HepG2 (cell line): Measurements from ENCODE around the gene CDK10. TPM values are rescaled to one million over a fixed set of nuclear protein-coding genes. Genes with fewer than 3 reads are reported as not detected.

ENCODE experiments used
- FOXK1 ChIP-seq: sonication (generic); formaldehyde crosslinking; IDR thresholded peaks from 2 replicates; pipeline ENCODE4 v1.4.0; 2020; ENCODE audit warnings: low read depth, missing genetic modification reagents, borderline replicate concordance
- IKZF4 ChIP-seq: sonication (generic); formaldehyde crosslinking; IDR thresholded peaks from 2 replicates; pipeline ENCODE4 v1.5.1; 2020; ENCODE audit warnings: borderline replicate concordance, mild to moderate bottlenecking, low read depth, missing genetic modification reagents; ENCODE audit errors: not compliant biosample characterization
- ISL2 ChIP-seq: sonication (generic); formaldehyde crosslinking; IDR thresholded peaks from 2 replicates; pipeline ENCODE4 v1.5.0; 2020; ENCODE audit warnings: missing genetic modification reagents
- POLR2A ChIP-seq, 2 experiments: IDR thresholded peaks; 2 replicates each; pipeline ENCODE4 v1.6.1; 2011; ENCODE audit warnings: low read depth in 2 of 2, low read length in 2 of 2, mild to moderate bottlenecking in 1 of 2, moderate library complexity in 1 of 2; ENCODE audit not compliant: insufficient read depth in 1 of 2
- PRDM15 ChIP-seq: sonication (generic); formaldehyde crosslinking; IDR thresholded peaks from 2 replicates; pipeline ENCODE4 v1.4.0; 2020; ENCODE audit warnings: missing genetic modification reagents
- RXRA ChIP-seq: sonication (generic); formaldehyde crosslinking; IDR thresholded peaks from 2 replicates; pipeline ENCODE4 v1.5.1; 2020; ENCODE audit warnings: missing genetic modification reagents
- SIN3B ChIP-seq: fragments of 150-350 bp; IDR thresholded peaks from 2 replicates; pipeline ENCODE4 v1.6.1; 2014; ENCODE audit warnings: low read length
- ZBTB33 ChIP-seq: sonication (generic); formaldehyde crosslinking; IDR thresholded peaks from 2 replicates; pipeline ENCODE4 v1.4.0; 2020; ENCODE audit warnings: missing genetic modification reagents
- ZFX ChIP-seq: sonication (generic); formaldehyde crosslinking; IDR thresholded peaks from 2 replicates; pipeline ENCODE4 v1.4.0; 2020; ENCODE audit warnings: mild to moderate bottlenecking, low read depth, missing genetic modification reagents, moderate library complexity
- ZNF354B ChIP-seq: sonication (generic); formaldehyde crosslinking; IDR thresholded peaks from 2 replicates; pipeline ENCODE4 v1.8.0; 2022; ENCODE audit warnings: mild to moderate bottlenecking, missing genetic modification reagents
- ZNF550 ChIP-seq: sonication (generic); formaldehyde crosslinking; IDR thresholded peaks from 2 replicates; pipeline ENCODE4 v1.4.0; 2020; ENCODE audit warnings: mild to moderate bottlenecking, missing genetic modification reagents, borderline replicate concordance
- ZNF652 ChIP-seq: IDR thresholded peaks from 2 replicates; pipeline ENCODE4 v1.6.1; 2016; ENCODE audit warnings: low read depth, borderline replicate concordance
- ZNF678 ChIP-seq: sonication (generic); formaldehyde crosslinking; IDR thresholded peaks from 2 replicates; pipeline ENCODE4 v1.4.0; 2020; ENCODE audit warnings: mild to moderate bottlenecking, missing genetic modification reagents
- ZNF790 ChIP-seq: sonication (generic); formaldehyde crosslinking; IDR thresholded peaks from 2 replicates; pipeline ENCODE4 v1.8.0; 2022; ENCODE audit warnings: missing genetic modification reagents, mild to moderate bottlenecking, borderline replicate concordance
- ZNF816 ChIP-seq: sonication (generic); formaldehyde crosslinking; IDR thresholded peaks from 2 replicates; pipeline ENCODE4 v1.8.0; 2022; ENCODE audit warnings: missing genetic modification reagents, mild to moderate bottlenecking, borderline replicate concordance
- polyA plus RNA-seq, 8 experiments: library from polyadenylated mRNA; depleted of rRNA in 3 of 8; stranded (reverse) in 7 of 8; unstranded in 1 of 8; fragments of >200 nt; fragmentation: Illumina TruSeq in 4 of 8; extraction: Trizol in 4 of 8; gene quantifications; 2 replicates each; pipeline versions ENCODE4 v1.2.1 to v1.2.3, GENCODE V29; 2011 to 2016; ENCODE audit warnings: low read depth in 4 of 8, missing spikeins in 1 of 8, mixed read lengths in 1 of 8; ENCODE audit not compliant: insufficient read depth in 1 of 8
- total RNA-seq, 5 experiments: library from RNA; depleted of rRNA; stranded (reverse); fragments of >200 nt; fragmentation: Illumina TruSeq; extraction: Trizol; gene quantifications; 2 replicates each; pipeline ENCODE4 v1.2.3, GENCODE V29; 2016; ENCODE audit warnings: low read depth in 1 of 5
- TF ChIP-seq, protein P1 (sequence below): sonication (generic); formaldehyde crosslinking; IDR thresholded peaks from 2 replicates; pipeline ENCODE4 v1.5.1; 2020; ENCODE audit warnings: missing genetic modification reagents, mild to moderate bottlenecking, borderline replicate concordance
- TF ChIP-seq, protein P2 (sequence below): sonication (generic); formaldehyde crosslinking; IDR thresholded peaks from 2 replicates; pipeline ENCODE4 v1.5.0; 2020; ENCODE audit warnings: missing genetic modification reagents
- TF ChIP-seq, protein P3 (sequence below): sonication (generic); formaldehyde crosslinking; IDR thresholded peaks from 2 replicates; pipeline ENCODE4 v1.5.1; 2020; ENCODE audit warnings: mild to moderate bottlenecking, missing genetic modification reagents

The CDK10 gene
- total and polyA plus RNA-seq, 2 of the 13 experiments (the other 11 are each of a cell fraction or from before 2014, with no cell fraction given): 2.5 to 3.9 TPM

GRCh38 chr16:89657442-89658220 lies 28.9 kb upstream of the CDK10 start, which contains the start of the genes CHMP1A and SPATA33 (continued):
- TF ChIP-seq, protein P1, sequence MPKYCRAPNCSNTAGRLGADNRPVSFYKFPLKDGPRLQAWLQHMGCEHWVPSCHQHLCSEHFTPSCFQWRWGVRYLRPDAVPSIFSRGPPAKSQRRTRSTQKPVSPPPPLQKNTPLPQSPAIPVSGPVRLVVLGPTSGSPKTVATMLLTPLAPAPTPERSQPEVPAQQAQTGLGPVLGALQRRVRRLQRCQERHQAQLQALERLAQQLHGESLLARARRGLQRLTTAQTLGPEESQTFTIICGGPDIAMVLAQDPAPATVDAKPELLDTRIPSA (CRISPR knock-in tag): peak; percentile 40; the same call in 1 of the 2 replicates
- no peak for TF ChIP-seq ZNF354B (CRISPR knock-in tag)
- TF ChIP-seq ZBTB33 (CRISPR knock-in tag): 0 out of 2 replicates have a peak, but pooled peaks have one; percentile 33
- TF ChIP-seq PRDM15 (CRISPR knock-in tag): peak; percentile 33; the same call in 1 of the 2 replicates
- peak; percentile 90 for TF ChIP-seq ZFX (CRISPR knock-in tag)
- TF ChIP-seq IKZF4 (CRISPR knock-in tag): peak; percentile 63
- TF ChIP-seq, protein P2, sequence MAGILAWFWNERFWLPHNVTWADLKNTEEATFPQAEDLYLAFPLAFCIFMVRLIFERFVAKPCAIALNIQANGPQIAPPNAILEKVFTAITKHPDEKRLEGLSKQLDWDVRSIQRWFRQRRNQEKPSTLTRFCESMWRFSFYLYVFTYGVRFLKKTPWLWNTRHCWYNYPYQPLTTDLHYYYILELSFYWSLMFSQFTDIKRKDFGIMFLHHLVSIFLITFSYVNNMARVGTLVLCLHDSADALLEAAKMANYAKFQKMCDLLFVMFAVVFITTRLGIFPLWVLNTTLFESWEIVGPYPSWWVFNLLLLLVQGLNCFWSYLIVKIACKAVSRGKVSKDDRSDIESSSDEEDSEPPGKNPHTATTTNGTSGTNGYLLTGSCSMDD (CRISPR knock-in tag): no peak
- peak; percentile 35 for TF ChIP-seq ISL2 (CRISPR knock-in tag)
- TF ChIP-seq, protein P3, sequence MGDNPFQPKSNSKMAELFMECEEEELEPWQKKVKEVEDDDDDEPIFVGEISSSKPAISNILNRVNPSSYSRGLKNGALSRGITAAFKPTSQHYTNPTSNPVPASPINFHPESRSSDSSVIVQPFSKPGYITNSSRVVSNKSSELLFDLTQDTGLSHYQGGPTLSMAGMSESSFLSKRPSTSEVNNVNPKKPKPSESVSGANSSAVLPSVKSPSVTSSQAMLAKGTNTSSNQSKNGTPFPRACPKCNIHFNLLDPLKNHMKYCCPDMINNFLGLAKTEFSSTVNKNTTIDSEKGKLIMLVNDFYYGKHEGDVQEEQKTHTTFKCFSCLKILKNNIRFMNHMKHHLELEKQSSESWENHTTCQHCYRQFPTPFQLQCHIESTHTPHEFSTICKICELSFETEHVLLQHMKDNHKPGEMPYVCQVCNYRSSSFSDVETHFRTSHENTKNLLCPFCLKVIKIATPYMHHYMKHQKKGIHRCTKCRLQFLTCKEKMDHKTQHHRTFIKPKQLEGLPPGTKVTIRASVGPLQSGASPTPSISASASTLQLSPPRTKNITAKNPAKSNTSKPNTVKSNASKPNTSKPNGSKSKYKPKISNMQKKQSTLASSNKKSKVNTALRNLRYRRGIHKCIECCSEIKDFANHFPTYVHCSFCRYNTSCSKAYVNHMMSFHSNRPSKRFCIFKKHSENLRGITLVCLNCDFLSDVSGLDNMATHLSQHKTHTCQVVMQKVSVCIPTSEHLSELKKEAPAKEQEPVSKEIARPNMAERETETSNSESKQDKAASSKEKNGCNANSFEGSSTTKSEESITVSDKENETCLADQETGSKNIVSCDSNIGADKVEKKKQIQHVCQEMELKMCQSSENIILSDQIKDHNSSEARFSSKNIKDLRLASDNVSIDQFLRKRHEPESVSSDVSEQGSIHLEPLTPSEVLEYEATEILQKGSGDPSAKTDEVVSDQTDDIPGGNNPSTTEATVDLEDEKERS (CRISPR knock-in tag): no peak
- TF ChIP-seq ZNF550 (CRISPR knock-in tag): no peak; the same call in 1 of the 2 replicates
- peak; percentile 64; the same call in 1 of the 2 replicates for TF ChIP-seq RXRA (CRISPR knock-in tag)
- peak; percentile 78; the same call in 1 of the 2 replicates for TF ChIP-seq ZNF790 (CRISPR knock-in tag)
- 0 out of 2 replicates have a peak, but pooled peaks have one; percentile 24 for TF ChIP-seq ZNF678
- no peak for TF ChIP-seq ZNF652
- TF ChIP-seq SIN3B: 0 out of 2 replicates have a peak, but pooled peaks have one; percentile 57
- peak; percentile 62 to 72 for TF ChIP-seq POLR2A (IDR thresholded peaks at IDR 0.05; ENCODE audit: insufficient read depth in 1 of 2, low read depth in 2 of 2, low read length in 2 of 2)
- no peak for TF ChIP-seq ZNF816 (CRISPR knock-in tag)
- peak; percentile 83; the same call in 1 of the 2 replicates for TF ChIP-seq FOXK1
